NCI-H1694 treated with DMSO at 0.1 percent for 48 hours (cell line): ENCODE results near the gene DCTPP1.
A peak's percentile ranks its signal among the peaks of the same experiment; 100 is the strongest.
"Not testable (repeated sequence)": the region's sequence is repeated elsewhere in the genome, so short reads cannot be mapped to it uniquely, and the experiment has no call there.

Experiments used
- DNase-seq: peaks from one replicate; lab custom pipeline; 2025; lab: John Stamatoyannopoulos, UW

The DCTPP1 gene

DNA sequence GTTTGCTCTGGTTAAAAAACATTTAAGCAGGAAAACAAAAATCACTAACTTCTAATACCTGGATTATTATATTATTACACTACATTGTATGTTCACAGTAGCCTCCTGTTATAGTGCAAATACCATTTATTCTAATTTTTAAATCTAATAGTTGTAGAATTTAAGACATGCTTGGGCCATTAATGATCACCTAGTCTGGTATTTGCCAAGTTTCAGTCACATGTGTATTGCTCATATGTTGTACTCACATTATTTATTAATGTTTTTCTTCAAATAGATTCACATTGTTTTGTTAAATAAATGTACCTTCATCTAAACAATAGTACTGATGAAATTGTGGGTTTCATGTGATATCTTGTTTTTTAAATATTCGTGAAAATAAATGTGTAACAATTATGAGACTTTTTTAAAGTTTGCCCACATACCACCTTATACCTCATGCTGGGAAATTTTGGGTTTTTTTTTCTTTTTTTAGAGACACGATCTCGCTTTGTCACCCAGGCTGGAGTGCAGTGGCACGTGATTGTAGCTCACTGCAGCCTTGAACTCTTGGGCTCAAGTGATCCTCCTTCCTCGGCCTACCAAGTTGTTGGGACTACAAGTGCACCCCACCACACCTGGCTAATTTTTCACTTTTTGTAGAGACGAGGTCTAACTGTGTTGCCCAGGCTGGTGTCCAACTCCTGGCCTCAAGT, 16.6 kb downstream of the DCTPP1 start:
- no peak for DNase-seq

DNA sequence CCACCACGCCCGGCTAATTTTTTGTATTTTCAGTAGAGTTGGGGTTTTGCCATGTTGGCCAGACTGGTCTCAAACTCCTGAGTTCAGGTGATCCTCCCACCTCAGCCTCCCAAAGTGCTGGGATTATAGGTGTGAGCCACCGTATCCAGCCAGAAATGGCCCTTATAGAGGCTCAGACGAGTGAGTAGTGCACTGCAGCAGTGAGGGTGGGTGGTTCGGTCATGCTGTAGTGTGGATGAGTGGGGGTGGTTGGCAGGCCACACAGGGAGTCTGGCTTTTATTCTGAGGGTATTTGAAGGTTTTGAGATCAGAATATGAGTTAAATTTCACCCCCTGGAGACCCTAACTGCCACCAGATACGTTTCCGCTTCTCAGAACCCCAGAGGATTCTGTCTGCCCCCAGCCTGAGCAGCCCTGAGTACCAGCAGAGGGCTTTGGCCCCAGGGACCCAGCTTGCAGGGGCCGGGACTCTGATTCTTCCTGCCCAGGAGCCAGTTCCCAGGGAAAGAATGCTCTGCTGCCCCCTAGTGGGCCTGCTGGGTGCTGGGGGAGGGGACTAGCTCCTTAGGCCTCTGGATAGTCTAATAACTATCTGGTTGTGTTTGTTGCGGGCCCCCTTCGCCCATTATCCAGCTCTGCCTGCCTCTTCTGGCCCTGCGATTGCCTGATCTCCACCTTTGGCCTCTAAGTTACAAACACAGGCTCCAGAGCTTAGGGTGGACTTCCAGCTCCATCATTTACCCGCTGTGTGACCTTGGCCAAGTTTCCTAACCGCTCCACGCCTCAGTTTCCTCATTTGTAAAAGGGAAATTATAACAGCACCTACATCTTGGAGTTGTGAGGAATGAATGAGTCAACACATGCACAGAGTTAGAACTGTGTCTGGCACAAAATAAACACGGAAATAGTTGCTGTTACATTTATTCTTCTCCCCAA, 20.4 kb downstream of the DCTPP1 start:
- DNase-seq, result peak; percentile 64

DNA sequence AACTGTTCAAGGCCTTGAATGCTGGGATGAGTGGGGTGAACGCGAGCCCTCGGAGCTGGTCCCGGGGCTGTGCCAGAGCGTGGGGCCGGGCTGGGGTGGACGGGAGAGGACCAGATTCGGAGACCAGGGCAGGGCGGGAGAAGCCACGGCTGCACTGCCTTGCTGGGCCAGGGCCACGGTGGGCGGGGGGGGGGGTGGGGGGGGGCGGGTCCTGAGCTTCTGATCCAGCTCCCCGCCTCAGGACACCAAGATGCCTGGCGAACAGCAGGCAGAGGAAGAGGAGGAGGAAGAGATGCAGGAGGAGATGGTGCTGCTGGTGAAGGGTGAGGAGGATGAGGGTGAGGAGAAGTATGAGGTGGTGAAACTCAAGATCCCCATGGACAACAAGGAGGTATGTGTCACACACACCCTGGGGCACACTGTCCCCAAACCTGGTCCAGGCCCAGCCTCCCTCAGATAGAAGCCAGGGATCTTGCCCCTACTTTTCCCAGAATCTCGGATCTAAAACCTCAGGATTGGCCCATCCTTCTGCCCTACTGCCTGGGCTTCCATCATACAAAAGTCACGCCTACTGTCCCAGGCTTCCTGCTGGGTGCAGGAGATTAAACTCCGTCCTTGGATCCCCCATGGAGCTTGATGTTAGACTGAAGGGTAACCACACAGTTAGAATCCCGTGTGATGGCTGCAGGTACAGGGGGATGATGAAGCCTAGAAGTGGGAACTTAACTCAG, 21.9 kb downstream of the DCTPP1 start:
- DNase-seq, result no peak

DNA sequence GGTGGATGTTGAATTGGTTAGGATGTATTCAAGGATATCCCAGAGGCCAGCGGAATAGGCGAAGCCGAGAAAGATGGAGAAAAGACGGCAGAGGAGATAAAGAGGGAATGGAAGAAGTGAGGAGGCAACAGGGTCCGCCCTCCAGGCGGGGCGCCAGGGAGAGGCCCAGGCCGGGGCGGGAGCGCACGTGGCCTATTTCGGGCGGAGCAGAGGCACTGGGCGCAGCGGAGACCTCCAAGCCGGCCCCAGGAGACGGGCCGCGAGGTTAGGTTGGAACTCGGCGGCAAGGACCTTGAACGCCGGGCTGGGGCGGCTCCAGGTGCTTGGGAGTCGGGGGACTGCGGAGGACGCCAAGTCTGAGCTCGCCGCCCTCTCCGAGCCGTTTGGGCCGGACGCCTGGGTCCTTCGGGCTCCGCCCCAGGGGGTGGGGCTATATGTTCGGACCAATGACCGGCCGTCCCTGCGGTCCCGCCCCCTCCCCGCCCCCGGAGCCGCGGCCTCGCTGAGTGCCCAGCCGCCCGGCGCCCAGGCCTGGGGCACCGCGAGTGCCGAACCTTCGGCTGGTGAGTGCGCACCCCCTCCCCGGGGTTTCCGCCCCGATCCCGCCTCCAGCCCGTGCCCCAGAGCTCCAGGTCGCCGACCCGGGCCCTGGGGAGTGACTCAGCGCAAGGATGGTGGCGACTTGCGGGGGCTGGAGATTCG, 22.6 kb downstream of the DCTPP1 start, which contains the start of gene ZNF771:
ZNF771 (plus strand) TSS at position 505 of the 702 bp plus-strand sequence. CDS start 448 bp downstream, outside the sequence.
- DNase-seq, result peak; percentile 70

DNA sequence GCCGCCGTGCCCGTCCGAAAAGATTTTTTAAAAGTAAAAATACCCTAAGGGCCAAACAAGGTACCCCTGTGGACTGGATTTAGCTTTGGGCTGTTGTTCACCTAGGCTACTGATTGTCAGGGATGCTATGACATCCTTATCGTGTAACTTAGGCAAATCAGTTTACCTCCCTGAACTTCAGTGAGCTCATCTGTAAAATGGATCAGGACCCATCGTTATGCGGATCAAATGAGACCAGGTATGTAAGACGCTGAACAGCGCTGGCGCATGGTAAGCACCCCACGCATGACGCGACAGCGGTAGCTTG, 23.1 kb downstream of the DCTPP1 start:
- DNase-seq, result no peak

DNA sequence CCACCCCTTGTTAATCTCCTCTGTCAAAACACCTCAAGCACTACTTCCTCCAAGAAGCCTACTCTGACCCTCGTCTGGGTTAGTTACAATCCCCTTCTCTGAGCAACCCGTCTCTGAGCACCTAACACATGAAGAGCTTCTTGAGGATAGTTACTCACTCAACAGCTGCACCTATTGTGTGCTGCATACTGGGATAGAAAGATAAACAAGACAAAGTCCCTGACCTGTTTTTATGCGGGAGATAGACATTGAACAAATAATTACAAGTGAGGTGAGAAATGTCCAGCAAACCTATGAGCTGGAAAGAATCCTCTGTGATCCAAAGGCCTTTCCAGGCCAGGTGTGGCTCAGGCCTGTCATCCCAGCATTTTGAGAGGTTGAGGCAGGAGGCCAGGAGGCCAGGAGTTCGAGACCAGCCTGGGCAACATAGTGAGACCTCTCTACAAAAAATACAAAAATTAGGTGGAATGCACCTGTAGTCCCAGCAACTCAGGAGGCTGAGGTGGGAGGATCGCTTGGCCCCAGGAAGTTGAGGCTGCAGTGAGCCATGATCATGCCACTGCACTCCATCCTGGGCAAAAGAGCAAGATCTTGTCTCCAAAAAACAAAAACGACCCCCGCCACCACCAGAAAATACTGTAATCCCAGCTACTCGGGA, 27.9 kb downstream of the DCTPP1 start:
- no peak for DNase-seq

DNA sequence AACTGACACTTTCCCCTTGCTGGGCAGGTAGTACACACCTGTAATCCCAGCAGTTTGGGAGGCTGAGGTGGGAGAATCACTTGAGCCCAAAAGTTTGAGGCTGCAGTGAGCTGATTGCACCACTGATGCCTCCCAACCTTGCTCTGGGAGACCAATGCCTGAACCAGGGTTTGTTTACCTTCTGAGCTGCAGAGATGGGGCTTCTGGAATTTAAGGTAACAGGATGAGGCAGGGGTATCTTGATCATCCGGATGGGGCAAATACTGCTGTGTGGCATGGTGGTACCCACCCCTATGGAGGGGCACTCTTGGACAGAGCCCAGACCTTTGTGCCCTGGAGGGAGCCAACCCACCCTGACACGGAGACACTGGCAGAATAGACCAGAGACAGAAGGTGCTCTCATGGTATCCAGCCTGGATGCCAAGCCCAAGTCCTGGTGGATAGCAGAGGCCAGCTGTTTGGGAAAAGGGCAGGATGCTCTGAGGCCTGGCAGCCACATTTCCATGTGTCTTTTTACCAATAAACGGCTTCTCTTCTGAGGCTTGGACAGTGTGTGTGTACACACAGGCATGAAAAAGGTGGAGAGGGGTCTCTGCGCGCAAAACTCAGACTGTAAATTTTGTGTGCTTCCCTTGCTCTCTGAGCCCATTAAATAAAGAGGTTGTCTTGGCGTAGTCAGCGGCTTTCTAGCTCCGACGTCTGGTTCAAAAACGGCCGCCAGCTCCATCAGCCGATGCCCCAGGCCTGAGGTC, 30.2 kb downstream of the DCTPP1 start:
- DNase-seq, result no peak

DNA sequence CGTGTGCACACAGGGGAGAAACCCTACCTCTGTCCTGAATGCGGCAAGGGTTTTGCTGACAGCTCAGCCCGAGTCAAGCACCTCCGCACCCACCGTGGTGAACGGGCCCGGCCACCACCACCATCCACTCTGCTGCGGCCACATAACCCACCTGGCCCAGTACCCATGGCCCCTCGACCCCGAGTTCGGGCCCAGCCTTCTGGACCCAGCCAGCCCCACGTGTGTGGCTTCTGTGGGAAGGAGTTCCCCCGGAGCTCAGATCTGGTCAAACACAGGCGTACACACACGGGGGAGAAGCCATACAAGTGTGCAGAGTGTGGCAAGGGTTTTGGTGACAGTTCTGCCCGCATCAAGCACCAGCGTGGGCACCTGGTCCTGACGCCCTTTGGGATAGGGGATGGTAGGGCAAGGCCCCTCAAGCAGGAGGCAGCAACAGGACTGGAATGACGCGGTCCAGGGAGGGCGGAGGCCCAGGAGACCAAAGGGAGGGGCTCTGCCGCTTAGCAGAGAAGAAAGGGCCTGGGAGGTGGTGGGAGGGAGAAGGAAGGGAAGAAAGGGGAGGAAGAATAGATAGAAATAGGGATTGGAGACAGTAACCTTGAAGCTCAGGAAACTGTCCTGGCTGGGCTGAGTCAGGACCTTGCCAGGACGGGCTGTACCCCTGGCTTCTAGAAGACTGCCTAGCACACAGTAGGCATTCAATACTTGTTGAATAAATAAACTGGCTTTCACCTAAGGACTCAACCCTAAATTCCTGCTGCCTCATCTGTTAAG, 31.0 kb downstream of the DCTPP1 start:
- DNase-seq, result no peak

DNA sequence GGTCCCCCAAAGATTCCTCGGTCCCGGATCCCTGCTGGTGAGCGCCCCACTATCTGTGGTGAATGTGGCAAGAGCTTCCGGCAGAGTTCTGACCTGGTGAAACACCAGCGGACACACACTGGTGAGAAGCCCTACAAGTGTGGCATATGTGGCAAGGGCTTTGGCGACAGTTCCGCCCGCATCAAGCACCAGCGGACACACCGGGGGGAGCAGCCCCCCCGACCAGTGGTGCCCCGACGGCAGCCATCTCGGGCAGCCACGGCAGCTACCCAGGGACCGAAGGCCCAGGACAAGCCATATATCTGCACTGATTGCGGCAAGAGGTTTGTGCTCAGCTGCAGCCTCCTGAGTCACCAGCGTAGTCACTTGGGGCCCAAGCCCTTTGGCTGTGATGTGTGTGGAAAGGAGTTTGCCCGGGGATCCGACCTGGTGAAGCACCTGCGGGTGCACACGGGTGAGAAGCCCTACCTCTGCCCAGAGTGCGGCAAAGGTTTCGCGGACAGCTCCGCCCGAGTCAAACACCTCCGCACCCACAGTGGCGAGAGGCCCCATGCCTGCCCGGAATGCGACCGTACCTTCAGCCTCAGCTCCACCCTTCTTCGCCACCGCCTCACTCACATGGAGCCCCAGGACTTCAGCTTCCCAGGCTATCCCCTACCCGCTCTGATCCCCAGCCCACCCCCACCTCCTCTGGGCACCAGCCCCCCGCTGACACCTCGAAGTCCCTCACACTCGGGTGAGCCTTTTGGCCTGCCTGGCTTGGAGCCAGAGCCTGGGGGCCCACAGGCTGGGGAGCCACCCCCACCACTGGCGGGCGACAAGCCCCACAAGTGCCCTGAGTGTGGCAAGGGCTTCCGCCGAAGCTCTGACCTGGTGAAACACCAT, 31.8 kb downstream of the DCTPP1 start:
- DNase-seq, result no peak

DNA sequence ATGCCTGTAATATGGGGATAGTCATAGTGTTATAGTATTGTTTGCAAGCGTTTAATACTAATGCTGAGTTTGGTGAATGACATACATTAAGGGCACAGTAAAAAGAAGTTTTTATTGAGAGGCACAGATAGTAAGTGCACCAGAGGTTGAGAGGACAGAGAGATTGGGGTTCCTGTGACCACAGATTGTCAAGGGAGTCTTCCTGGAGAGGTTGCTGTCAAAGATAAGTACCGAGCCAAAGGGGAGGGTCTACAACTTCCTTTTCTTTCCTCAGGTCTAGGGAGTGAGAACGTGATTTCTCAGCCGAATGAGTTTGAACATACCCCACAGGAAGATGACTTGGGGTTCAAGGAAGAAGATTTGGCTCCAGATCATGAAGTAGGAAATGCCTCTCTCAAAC, 32.8 kb downstream of the DCTPP1 start:
- DNase-seq, result no peak

DNA sequence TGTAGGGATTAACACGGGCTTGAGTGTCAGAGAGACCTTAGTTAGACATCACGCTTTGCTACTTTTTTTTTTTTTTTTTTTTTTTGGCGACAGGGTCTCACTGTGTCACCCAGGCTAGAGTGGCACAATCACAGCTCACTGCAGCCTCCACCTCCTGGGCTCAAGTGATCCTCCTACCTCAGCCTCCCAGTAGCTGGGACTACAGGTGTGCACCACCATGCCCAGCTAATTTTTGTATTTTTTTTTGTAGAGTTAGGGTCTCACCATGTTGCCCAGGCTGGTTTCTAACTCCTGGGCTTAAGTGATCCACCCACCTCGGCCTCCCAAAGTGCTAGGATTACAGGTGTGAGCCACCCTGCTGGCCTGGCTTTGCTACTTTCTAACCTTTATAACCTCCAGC, 33.2 kb downstream of the DCTPP1 start:
- DNase-seq, result not testable (repeated sequence)

DNA sequence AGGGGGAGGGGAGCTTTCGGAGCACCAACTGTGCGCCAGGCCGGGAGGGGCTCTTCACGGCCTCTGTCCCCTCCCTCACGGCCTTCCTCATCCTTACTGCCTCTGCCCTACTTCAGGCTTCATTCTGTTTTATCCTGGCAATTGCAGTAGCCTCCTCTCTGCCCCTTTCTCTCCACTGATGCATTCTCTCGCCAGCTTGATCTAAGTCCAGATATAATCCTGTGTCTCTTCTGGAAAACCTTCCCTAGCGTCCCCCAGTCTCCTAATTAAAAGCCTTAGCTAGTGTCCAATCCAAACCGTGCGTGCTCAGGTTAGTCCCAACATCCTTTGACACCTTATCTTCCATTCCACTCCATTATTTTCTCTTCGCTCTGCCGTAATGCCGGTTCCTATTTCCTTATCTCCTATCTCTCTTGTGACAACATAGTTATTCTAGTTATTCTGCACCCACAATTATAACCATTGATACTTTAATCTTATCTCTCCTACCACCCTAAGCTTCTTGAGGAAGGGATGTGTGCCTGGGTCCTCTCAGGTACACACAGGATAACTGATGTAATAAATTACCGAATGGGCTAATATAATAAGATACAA, 33.7 kb downstream of the DCTPP1 start:
- no peak for DNase-seq

DNA sequence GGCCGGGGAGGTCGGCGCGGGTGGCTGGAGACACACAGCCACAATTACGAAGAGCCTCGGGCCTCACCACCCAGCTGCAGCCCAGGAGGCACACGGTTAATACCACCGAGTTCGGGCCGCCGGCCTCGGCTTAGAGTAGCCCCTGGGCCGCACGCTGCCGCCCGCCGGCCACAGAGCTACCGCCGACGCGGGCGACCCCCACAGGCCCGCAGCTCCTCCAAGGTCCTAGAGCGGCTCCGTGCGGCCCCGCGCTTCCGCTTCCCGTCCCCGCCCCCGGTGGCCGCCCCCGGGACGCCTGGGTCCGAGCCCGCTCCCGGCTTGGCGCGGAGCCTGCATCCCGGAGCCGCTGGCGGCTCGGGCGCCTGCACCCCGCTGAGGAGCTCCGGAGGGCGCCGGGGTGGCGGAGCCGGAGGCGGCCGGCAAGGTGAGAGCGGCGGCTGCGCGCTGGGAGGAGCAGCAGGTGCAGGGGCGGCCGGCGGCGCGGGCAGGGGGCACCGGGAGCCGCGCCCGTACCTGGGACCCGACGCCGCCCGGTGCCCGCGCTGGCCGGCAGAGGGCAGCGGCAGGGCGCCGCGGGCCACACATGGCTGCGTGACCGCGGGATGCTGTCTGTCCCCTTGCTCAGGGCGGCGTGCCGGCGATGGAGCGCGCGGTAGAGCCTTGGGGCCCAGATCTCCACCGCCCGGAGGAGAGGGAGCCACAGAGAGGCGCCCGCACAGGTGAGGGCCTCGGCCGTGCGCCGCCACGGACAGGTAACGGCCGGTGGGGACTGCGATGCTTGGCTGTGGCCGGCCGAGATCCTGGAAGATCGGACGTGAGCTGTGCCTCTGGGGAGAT, 34.5 kb downstream of the DCTPP1 start, which contains the start of gene ZNF48:
ZNF48 (plus strand) TSS at position 266 of the 837 bp plus-strand sequence; CDS start at position 641, 375 bp downstream.
- DNase-seq, result peak; percentile 63

DNA sequence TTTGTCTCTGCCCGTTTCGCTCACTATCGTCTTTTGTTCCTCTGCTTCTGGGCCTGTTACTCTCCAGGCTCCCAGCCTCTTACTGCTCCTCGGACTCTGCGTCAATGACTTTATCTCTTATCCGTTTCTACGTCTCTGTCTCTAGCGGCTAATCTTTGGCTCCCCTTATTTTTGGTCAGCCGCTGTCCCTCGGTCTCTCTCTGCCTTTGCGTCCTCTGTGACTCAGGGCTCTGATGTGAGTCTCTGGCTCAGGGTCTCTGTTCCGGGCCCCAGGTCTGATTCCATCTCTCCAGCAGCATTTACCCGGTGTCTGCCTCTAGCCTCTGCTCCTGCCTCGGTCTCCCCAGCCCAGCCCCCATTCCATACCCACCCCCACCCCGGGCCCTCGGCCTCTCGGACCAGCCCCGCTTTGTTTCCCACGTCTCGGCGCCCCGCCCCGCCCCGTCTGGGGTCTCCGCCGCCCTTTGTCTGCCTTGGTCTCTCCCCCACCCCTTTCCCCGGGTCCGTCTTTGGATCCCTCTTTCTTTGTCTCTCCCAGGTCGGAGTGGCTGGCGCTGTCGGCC, 35.2 kb downstream of the DCTPP1 start:
- DNase-seq, result no peak

DNA sequence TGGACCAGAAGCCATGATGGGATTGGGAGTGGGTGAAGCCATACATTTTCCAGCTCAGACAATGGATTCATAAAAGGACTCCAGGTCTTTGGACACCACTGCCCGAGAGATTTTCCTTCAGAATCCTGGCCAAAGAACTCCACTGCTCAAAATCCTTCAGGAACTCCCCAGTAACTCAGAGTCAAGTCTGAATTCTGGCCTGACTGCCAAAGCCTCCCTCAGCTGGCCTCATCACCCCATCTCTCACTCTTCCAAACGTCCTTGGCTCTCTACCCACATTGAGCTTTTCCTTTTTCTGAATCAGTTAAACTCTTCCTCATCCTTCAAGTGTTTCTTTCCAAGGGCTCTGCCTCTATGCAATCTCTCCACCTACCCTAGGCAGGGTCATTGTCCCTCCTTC, 46.3 kb downstream of the DCTPP1 start:
- DNase-seq, result no peak

DNA sequence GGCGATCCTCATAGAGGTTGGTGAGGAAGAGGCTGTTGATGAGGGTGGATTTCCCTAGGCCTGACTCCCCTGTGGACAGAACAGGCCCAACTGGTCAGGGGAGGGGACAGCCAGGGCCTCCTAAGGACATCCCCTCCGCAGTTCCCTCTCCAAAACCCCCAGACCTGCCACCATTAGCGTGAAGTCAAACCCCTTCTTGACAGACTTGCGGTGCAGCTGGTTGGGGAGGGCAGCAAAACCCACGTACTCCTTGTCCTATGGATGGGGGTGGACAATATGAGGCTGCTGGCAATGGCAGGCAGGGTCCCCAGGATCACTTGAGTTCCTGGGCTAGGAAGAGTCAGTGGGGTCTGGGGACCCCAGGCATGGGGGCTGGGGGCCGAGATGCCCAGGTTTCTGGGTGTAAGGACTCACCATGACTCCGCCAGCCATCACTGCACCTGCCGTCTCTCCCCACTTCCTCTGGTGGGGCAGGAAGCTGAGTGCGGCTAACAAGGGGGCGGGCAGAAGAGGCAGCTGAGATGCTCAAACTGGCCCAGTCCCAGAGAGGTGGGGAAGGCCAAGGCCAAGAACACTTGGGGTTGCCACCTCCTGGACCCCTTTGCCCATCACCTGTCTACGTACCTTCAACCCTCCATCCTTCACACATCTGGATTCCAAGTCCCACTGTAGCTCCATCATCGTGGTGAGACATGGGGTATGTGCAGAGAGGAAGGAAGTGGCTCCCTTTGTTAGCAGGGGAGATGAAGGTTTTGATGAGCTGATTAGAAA, 47.5 kb downstream of the DCTPP1 start, which contains the start of gene SEPTIN1:
SEPTIN1 (minus strand) TSS at position 451 of the 771 bp plus-strand sequence; CDS start at position 432, 19 bp downstream.
- DNase-seq, result no peak
